Fibroblast of lung (primary cell): ENCODE results near the gene GOLGA6L7. TPM values are rescaled to one million over a fixed set of nuclear protein-coding genes. Genes with fewer than 3 reads are reported as not detected.

Source experiments
- DNase-seq, 2 donors: peaks; one replicate each; pipeline versions ENCODE4 v3.0.0 to v3.0.0-alpha.2; 2010; ENCODE audit warnings: low read depth in 2 of 2
- H2AFZ ChIP-seq: 2 replicates; pipeline ENCODE4 v1.5.1; 2012; ENCODE audit warnings: low read length, control low read depth, inconsistent platforms
- H3K27ac ChIP-seq: 2 replicates; pipeline ENCODE4 v1.5.1; 2011; ENCODE audit warnings: low read length, control low read depth; ENCODE audit not compliant: insufficient read depth
- H3K27me3 ChIP-seq: 2 replicates; pipeline ENCODE4 v1.5.1; 2011; ENCODE audit warnings: mild to moderate bottlenecking, low read length; ENCODE audit not compliant: control insufficient read depth, insufficient read depth
- H3K36me3 ChIP-seq: 2 replicates; pipeline ENCODE4 v1.5.1; 2011; ENCODE audit warnings: low read length; ENCODE audit not compliant: control insufficient read depth, insufficient read depth
- H3K4me1 ChIP-seq: 2 replicates; pipeline ENCODE4 v1.5.1; 2011; ENCODE audit warnings: low read length; ENCODE audit not compliant: control insufficient read depth, insufficient read depth; ENCODE audit errors: extremely low read depth
- H3K4me2 ChIP-seq: 2 replicates; pipeline ENCODE4 v1.5.1; 2011; ENCODE audit warnings: low read length, control low read depth; ENCODE audit not compliant: insufficient read depth; ENCODE audit errors: extremely low read depth
- H3K4me3 ChIP-seq, 4 experiments: fragments of 200-600 bp in 1 of 4; sonication (generic) in 1 of 4; replicated peaks in 1 of 4; 2 replicates each; pipeline ENCODE4 v1.5.1; 2011 to 2016; ENCODE audit warnings: low read length in 4 of 4, low read depth in 3 of 4, mild to moderate bottlenecking in 3 of 4, control low read depth in 2 of 4, inconsistent platforms in 1 of 4, mixed read lengths in 1 of 4; ENCODE audit not compliant: insufficient read depth in 1 of 4; ENCODE audit errors: control extremely low read depth in 1 of 4
- H3K79me2 ChIP-seq: 2 replicates; pipeline ENCODE4 v1.5.1; 2012; ENCODE audit warnings: mild to moderate bottlenecking, low read length, inconsistent platforms; ENCODE audit not compliant: control insufficient read depth, insufficient read depth
- H3K9ac ChIP-seq: 2 replicates; pipeline ENCODE4 v1.5.1; 2011; ENCODE audit warnings: mild to moderate bottlenecking, low read length, control low read depth; ENCODE audit not compliant: insufficient read depth
- H3K9me3 ChIP-seq: 2 replicates; pipeline ENCODE4 v1.5.1; 2012; ENCODE audit warnings: low read depth, low read length; ENCODE audit not compliant: control insufficient read depth, insufficient read depth
- H4K20me1 ChIP-seq: 2 replicates; pipeline ENCODE4 v1.5.1; 2011; ENCODE audit warnings: low read length; ENCODE audit not compliant: control insufficient read depth, insufficient read depth; ENCODE audit errors: extremely low read depth
- EZH2 ChIP-seq: IDR thresholded peaks from 2 replicates; pipeline ENCODE4 v1.5.1; 2012; ENCODE audit warnings: low read length, control low read depth, mild to moderate bottlenecking; ENCODE audit errors: missing control alignments
- polyA plus RNA-seq, 2 donors: library from polyadenylated mRNA; depleted of rRNA in 1 of 2; stranded (reverse) in 1 of 2; unstranded in 1 of 2; fragments of >200 nt; gene quantifications; 2 replicates each; pipeline ENCODE4 v1.2.1, GENCODE V29; 2011 to 2012; ENCODE audit warnings: missing spikeins in 1 of 2
- total RNA-seq: library from RNA; depleted of rRNA; stranded (reverse); fragments of >200 nt; gene quantifications from 2 replicates; pipeline ENCODE4 v1.2.1, GENCODE V29; 2014
- TF ChIP-seq, protein P1 (sequence below), 2 donors: IDR thresholded peaks in 1 of 2; conservative IDR thresholded peaks in 1 of 2; 1 replicate in 1 of 2; 2 replicates in 1 of 2; pipeline ENCODE4 v1.5.1; 2011 to 2012; ENCODE audit warnings: low read length in 2 of 2, control low read depth in 1 of 2, inconsistent platforms in 1 of 2, low read depth in 1 of 2, mild to moderate bottlenecking in 1 of 2

Gene GOLGA6L7
- total and polyA plus RNA-seq, 2 donors (not counting 1 experiment from before 2014, with no cell fraction given) = not detected

DNA sequence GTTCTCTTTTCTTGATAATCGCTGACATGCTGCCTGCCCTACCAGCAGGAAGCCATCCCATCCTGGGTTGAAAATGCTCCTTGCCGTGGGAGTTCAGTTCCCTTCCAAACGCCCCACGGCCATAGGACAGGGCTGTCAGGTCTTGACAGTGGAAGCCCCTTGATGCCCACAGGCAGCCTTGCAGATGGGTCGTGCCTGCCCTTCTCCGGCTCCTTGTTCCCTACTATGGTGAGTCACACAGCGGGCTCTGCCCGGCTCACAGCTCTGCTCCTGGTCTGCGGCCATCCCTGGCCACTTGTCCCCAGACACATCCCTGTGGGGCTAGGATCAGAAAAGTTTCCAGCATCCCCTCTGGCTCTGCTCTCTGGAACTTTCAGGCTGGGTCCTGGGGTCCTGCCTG is 31.1 kb upstream of the GOLGA6L7 start:
- Histone ChIP-seq H2AFZ (no peak overlapping the region), H3K4me1 (no peaks in the 10 kb centered on the region), H3K79me2 (no peaks in the 10 kb centered on the region), H4K20me1 (no peaks in the 10 kb centered on the region), H3K9ac (no peak overlapping the region), H3K9me3 (no peaks in the 10 kb centered on the region), H3K27ac (no peak overlapping the region), H3K36me3 (no peaks in the 10 kb centered on the region), H3K4me2 (no peak overlapping the region), H3K4me3 (no peak overlapping the region), H3K27me3 (no peaks in the 10 kb centered on the region)
- no peak for TF ChIP-seq EZH2
- TF ChIP-seq, protein P1, sequence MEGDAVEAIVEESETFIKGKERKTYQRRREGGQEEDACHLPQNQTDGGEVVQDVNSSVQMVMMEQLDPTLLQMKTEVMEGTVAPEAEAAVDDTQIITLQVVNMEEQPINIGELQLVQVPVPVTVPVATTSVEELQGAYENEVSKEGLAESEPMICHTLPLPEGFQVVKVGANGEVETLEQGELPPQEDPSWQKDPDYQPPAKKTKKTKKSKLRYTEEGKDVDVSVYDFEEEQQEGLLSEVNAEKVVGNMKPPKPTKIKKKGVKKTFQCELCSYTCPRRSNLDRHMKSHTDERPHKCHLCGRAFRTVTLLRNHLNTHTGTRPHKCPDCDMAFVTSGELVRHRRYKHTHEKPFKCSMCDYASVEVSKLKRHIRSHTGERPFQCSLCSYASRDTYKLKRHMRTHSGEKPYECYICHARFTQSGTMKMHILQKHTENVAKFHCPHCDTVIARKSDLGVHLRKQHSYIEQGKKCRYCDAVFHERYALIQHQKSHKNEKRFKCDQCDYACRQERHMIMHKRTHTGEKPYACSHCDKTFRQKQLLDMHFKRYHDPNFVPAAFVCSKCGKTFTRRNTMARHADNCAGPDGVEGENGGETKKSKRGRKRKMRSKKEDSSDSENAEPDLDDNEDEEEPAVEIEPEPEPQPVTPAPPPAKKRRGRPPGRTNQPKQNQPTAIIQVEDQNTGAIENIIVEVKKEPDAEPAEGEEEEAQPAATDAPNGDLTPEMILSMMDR (conservative IDR thresholded peaks at IDR 0.05 in 1 of 2, IDR thresholded peaks at IDR 0.05 in 1 of 2; ENCODE audit: low read depth in 1 of 2, low read length in 2 of 2) = no peak
- DNase-seq = no peak

DNA sequence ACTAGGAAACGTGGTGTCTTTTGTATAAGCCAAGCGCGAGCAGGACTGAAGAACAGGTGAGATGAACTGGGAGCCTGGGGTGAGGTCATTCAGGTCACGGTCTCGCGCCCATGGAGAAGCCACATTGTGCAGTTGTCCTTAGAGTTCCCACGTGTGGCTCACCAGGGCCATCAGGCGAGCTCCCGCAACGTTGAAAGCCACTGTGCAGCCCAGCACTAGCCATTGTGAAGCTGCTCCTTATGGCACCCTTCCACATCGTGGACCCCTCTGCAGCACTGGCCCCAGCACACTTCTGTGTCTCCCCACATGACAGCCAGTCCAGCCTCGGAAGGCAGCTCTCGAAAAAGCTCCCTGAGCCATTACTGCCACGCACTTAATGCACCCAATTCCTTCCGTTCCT is 29.8 kb upstream of the GOLGA6L7 start:
- DNase-seq = no peak

DNA sequence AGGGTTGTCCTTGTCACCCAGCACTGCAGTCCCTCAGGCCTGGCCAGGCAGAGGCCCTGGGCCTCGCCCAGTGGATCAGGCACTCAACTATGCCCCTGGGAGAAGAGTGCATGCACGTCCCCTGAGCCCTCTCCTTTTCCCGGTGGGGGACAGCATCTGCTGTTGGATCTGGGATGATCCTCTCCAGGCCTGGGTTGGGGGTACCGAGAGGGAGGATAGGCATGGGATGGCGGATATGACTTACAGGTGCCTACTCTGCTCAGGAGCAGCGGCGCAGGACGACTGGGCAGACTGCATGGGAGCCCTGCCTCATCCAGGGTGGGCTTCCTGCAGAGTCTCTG is 28.4 kb upstream of the GOLGA6L7 start:
- Histone ChIP-seq H3K4me3 (no peak overlapping the region), H3K27me3 (no peaks in the 10 kb centered on the region), H3K9me3 (no peaks in the 10 kb centered on the region), H3K27ac (no peak overlapping the region), H3K36me3 (no peaks in the 10 kb centered on the region), H4K20me1 (no peaks in the 10 kb centered on the region), H3K9ac (no peak overlapping the region), H3K4me1 (no peaks in the 10 kb centered on the region), H3K79me2 (no peaks in the 10 kb centered on the region), H3K4me2 (no peak overlapping the region), H2AFZ (no peak overlapping the region)
- TF ChIP-seq, protein P1 (conservative IDR thresholded peaks at IDR 0.05 in 1 of 2, IDR thresholded peaks at IDR 0.05 in 1 of 2; ENCODE audit: low read depth in 1 of 2, low read length in 2 of 2) = no peak
- no peak for TF ChIP-seq EZH2
- DNase-seq = no peak

More for the DNA sequence above, 29.8 kb upstream of the GOLGA6L7 start:
- Histone ChIP-seq H3K27me3 (no peaks in the 10 kb centered on the region), H3K9me3 (no peaks in the 10 kb centered on the region), H3K79me2 (no peaks in the 10 kb centered on the region), H3K4me1 (no peaks in the 10 kb centered on the region), H2AFZ (no peak overlapping the region), H4K20me1 (no peaks in the 10 kb centered on the region), H3K9ac (no peak overlapping the region), H3K4me2 (no peak overlapping the region), H3K27ac (no peak overlapping the region), H3K4me3 (no peak overlapping the region), H3K36me3 (no peaks in the 10 kb centered on the region)
- TF ChIP-seq, protein P1 (conservative IDR thresholded peaks at IDR 0.05 in 1 of 2, IDR thresholded peaks at IDR 0.05 in 1 of 2; ENCODE audit: low read depth in 1 of 2, low read length in 2 of 2) = no peak
